HG02852 (cell line): Measurements from ENCODE around the gene MAP3K3.
"Not testable (repeated sequence)": the region's sequence is repeated elsewhere in the genome, so short reads cannot be mapped to it uniquely, and the experiment has no call there.

Experiments used
- ATAC-seq: cut with Tn5 transposase; IDR thresholded peaks from one replicate; pipeline ENCODE4 v1.9.1; 2021; ENCODE audit warnings: mild to moderate bottlenecking, moderate library complexity; ENCODE audit not compliant: unreplicated experiment

The MAP3K3 gene

DNA sequence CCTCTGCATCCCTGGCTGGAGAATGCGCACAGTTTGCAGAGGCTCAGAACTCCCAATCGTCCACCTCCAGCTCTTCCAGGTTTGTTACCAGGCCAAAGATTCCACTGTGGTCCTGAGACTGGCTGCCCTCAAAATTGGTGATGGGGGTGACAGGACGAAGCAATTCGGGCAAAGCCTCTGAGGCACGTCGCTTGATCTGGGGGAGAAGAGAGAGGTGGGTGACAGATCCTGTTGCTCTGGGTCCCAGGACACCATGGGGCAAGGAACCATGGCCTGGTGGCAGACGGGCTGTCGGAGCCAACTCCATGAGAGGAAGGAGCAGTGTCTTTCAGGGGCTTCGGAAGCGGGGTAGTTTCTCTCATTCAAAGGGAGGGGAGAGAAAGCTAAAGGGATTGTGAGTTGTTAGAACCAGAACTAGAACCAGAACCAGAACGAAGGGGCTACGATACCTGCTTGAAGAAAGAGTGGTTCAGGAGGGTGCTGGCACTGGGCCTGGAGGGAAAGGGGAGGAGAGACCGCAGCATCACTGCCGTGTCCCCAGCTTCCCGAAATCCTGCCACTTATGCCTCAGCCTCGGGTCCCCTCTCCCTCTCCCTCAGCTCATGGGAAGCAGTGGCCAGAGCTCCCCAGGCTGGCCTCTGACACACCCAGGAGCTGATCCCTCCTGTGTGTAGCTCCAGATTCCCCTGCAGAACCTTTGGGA lies 81.5 kb downstream of the MAP3K3 start:
- no peak for ATAC-seq

DNA sequence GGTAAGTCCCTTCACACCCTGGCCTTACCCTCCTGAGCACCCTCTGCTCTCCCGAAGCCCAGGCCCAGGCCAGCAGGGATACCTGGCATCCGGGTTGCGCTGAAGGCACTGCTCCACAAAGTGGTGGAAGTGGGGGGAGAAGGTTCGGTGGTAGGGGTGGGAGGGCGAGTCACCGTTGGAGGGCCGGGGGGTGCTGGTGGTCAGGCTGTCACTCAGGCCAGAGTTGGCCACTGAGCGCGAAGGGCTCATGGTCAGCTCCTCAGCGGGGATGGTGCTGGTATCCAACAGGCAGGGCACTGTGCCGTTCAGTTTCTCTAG lies 82.0 kb downstream of the MAP3K3 start:
- ATAC-seq, result no peak

DNA sequence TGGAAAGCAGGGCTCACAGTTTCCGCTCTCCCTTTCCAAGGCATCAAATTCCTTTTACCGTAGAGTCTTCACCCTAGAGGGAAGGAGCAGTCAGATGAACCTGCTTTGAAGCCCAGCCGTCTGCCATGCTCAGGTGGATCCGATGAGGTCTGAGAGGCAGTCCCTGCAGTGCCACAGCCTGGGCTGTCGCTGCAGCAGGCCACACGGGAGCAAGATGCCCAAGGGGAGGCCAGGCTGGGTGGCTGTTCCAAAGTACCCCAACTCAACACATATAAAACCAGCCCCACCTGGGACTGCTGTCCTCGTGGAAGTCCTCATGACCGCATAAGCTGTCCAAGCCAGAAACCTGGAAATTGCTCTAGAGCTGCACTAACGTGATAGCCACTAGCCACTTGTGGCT lies 82.6 kb downstream of the MAP3K3 start:
- ATAC-seq, result no peak

DNA sequence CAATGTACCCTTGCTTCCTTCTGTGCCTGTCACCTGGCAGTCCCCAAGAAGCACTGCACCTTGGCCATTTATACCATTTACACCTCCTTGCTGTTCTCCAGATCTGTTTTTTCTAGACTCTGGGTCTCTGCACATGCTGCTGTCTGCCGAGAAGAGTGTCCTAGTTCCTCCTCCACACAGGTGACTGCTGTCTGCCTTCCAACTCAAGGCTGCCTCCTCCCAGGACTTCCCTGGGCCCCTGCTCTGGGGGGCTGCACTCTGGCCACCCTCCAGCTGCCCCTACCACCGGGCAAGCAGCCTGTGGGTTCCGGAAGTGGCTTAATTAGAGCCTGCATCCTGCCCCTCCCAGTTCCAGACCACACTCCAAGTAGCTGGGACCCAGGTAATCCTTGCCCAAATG lies 83.4 kb downstream of the MAP3K3 start:
- ATAC-seq, result no peak

DNA sequence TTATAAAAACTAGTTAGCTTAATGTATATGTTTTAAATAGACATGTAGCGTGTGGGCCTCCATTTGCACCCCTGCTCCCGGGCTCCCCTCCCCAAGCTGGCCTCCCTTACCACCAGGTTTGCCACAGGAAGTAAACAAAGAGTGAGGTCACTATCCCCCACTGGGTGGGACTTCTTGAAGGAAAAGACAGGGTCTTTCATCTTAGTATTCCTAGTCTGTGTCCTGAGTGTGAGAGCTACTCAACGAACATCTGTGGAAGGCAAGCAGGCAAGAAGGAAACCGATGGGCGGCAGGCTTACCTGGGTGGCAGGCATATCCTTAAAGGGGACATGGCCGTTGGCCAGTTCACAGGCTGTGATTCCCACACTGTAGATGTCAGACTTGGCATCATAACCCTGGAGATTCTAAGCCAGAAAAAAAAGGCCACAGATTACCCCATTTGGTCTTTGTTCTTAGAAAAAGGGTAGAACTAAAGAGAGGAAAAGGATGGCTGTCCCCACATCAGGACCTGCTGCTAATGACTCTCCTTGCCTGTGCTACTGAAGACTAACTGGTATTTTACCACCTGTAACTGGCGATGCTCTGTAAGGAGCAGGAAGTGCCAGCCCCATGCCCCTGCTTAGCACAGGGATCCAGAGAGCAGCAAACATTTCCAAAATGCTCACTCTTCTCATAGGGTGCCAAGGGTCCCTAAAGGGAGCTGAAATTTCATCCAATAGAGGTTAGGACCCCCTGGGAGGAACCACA lies 84.3 kb downstream of the MAP3K3 start:
- ATAC-seq, result no peak

DNA sequence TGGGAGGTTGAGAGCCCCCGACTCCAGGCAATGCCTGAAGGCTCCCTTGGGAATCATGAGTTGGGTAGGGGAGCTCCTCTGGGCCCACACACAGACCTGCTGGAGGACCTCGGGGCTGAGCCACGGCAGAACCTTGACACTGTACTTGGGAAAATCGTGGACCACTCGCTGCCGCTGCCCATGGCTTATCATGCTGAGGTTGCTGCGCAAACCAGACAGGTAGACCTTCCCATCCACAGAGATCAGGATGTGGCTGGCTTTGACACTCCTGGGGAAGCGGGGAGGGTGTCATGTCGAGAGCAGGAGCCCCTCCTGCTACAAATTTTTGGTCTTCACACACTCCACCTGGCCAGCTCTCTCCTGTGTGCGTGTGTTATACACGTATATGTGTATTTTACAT lies 84.9 kb downstream of the MAP3K3 start:
- ATAC-seq, result no peak

DNA sequence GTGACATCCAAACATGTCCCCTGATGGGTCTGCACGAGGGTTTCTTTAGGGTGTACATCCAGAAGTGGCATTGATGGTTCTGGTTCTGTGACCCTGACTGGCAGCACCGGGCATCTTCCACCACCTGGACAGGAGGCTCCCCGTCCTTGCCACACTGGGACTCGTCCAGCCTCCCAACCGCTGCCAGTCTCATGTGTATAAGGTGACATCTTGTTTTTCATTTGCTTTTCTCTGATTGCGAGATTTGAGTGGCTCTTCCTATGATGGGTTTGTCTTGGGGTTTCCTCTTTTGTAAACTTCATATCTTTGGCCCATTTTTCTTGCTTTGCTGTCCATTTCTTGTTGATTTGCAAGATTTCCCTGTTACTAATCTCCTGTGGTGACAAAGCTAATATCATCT lies 86.9 kb downstream of the MAP3K3 start:
- no peak for ATAC-seq

DNA sequence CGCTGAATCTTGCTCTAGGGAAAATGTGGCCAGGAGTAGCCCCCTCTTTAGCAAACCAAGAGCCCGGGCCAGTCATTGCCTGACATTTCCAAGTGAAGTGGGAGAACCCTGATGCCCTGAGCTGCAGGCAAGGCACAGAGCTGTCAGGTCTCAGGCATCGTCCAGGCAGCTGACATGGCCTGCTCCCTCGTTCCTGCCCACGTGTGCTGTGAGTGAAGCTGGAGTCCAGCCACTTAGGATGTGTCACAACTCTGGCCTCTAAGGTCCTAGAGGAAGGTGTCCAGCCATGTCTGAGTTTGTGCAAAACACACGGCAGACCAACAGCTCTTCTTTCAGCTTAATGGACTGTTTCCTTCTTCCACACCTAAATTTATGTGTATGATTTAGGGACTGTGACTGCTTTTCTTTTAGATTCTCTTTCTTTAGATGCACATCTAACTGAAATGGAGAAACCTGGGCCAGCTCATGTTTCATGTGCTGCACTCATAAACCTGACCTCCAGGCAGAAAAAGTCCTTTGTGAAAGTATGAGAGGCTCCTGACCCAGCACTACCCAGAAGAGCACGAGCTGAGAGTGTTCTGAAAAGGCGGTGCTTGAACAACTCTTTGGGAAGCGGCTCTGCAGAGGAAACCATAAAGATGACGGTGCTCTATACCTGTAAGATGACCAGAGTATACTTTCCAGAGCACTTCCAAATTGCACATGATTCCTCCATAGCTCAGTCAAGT lies 92.5 kb downstream of the MAP3K3 start:
- ATAC-seq, result no peak

DNA sequence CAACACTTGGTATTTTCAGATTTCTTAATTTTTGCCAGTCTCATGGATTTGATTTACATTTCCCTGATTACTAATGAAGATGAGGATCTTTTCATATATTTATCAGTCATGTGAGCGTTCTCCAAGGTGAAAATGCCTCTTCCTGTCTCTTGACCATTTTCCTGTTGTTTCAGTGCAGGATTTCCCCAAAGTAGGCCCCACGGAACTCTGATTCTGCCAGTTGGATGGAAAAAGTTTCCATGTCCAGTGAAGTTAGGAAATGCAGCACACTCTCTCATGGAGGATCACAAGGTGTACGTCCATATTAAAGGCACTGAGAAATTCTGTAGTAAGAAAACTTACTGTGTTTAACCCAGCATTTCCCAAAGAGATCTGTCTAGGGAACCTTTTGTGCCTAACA lies 94.2 kb downstream of the MAP3K3 start:
- no peak for ATAC-seq

DNA sequence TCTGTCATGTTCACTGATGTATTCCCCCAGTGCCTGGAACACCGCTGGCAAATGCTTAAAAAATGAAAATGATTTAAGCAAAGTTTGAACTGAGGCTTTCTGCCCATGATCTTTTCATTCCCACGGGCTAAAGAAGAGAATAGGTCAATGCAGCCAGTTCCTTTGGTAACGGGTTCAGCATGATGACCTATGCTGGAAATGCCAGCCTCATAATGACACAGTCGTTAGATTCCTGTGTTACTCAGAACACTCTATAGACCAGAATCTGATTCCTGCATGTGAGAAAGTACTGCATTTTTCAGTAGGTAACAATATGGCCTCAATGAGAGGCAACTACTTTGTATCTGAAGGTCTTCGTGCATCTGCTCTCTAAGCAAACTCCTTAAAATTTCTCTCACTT lies 96.8 kb downstream of the MAP3K3 start:
- ATAC-seq, result no peak

DNA sequence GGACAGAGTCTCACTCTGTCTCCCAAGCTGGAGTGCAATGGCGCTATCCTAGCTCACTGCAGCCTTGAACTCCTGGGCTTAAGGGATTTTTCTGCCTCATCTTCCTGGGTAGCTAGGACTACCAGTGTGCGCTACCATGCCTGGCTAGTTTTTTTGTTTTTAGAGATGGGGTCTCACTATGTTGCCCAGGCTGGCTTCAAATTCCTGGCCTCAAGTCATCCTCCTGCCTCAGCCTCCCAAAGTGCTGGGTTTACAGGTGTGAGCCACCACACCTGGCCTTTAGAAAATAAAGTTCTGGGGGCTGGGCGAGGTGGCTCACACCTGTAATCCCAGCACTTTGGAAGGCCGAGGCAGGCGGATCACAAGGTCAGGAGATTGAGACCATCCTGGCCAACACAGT lies 98.0 kb downstream of the MAP3K3 start:
- not testable (repeated sequence) for ATAC-seq

DNA sequence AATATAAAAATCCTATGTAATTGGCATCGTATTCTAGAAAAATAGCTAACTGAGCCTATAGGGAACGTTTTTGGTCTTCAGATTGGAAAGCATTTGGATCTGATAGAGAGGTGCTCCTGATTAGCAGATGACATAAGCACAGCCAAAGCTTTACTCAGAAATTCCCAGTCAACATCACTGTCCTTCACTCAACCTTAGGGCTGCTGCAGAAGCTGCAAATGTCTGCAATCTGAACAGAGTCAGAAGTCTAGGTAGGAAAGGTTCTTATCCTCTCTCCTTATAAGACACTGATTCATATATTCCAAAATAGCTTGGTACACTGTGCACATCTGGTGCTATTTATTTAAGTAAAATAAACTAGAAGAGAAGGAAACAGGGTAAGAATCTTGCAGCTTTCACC lies 100.2 kb downstream of the MAP3K3 start:
- no peak for ATAC-seq

DNA sequence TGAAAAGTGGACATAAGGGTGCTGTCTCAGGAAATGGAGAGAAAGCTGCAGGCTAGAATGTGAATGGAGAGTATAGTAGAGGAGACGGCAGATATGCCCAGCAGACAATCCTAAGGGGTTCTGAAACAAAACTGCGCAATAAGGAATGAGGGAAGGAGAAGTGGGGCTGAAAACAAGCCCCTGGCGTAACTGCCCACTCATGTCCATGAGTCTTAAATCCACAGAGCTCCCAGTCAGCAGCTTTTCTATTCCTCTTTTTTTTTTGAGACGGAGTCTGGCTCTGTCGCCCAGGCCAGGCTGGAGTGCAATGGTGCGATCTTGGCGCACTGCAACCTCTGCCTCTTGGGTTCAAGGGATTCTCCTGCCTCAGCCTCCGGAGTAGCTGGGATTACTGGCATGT lies 113.5 kb downstream of the MAP3K3 start:
- no peak for ATAC-seq

DNA sequence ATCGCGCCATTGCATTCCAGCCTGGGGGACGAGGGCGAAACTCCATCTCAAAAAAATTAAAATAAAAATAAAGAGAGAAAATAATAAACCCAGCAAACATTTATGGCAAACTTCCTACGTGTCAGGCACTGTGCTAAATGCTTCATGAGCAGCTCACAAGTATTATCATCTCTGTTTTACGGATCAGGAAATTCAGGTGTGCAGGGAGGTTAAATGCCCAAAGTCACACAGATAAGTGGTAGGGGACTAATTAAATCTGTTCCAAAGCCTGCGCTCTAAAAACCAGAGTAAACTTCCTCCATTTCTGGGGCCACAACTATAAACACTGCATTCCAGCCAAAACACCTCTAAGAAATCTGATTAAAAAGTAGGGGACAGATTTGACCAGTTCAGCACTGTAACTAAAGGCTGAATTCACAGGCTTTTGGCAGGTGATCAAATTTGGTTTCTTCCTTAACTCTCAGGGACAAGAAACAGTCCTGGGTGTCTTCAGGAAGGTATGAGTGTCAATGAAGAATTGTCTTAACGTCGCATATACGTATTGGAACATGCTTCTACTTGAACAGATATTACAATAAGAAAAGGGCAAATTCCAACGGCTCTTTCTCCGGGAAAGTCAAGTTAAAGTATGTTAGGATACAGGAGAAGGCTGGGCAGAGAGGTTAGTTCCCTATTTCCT lies 118.4 kb downstream of the MAP3K3 start:
- no peak for ATAC-seq

DNA sequence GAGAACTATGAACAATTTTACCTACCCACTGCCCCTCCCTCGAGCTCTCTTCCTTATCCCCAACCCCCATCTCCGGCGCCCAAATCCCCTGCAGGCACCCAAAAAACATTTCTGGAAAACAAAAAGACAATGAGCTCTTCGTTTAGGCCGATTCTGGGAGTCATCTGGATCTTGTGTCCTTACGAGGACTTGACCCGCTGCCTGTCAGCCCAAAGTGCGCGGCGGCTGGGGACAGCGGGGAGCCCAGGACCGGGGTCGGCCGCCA lies 118.9 kb downstream of the MAP3K3 start:
- no peak for ATAC-seq

DNA sequence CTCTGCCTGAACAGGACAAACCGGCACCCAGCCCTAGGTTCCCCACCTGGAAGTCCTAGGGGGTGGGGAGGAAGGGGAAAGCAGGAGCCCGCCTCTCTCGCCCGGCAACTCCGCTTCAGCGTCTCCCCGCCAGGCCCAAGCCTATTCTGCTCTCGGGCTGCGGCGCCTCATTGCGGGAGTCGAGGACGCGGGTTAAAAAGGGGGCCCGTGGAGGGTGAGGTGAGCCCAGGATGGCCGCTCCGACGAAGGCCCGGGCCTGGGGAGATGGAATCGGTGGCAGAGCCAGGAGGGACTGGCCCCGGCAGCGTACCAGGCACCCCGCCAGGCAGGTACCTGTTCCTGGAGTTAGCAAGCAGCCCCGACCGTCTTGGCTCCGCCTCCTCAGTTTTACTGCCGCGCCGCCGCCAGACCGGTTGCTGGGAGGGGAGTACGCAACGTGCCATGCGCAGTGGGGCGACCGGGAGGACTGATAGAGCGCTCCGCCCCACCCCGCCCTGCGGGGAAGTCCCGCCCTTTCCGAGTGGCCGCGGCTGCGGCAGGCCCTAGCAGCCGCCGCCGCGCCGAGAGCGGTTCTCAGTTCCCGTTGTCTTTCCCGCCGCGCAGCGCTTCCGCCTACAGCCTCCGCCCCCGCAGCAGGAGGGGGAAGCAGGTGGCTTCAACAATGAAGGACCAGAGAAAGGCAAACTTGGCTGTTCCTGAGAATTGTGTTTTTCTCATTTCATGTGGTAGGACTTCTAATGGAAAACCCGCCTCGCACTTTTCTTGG lies 119.4 kb downstream of the MAP3K3 start, which contains the start of gene STRADA:
Gene STRADA (minus strand): TSS at position 392 of the 766 bp plus-strand sequence. CDS start 13,430 bp downstream, outside the sequence.
- peak; percentile 75 for ATAC-seq
